NCI-H345 treated with DMSO at 0.1 percent for 48 hours (cell line): ENCODE results near the gene CD79B.
"Not testable (repeated sequence)": the region's sequence is repeated elsewhere in the genome, so short reads cannot be mapped to it uniquely, and the experiment has no call there.

Experiments
- DNase-seq: peaks from one replicate; lab custom pipeline; 2025; ENCODE audit not compliant: unreplicated experiment; lab: John Stamatoyannopoulos, UW

Gene CD79B

GRCh38 chr17:63881935-63882601 lies 50.1 kb downstream of the CD79B start, which contains the start of gene GH2:
TSS of gene GH2 (minus strand) at chr17:63881944. CDS start at chr17:63881801, 143 bp downstream.
- peak; percentile 3 for DNase-seq

- not testable (repeated sequence) for DNase-seq
Measured at GRCh38 chr17:63881337-63881736, 50.8 kb downstream of the CD79B start.

DNA sequence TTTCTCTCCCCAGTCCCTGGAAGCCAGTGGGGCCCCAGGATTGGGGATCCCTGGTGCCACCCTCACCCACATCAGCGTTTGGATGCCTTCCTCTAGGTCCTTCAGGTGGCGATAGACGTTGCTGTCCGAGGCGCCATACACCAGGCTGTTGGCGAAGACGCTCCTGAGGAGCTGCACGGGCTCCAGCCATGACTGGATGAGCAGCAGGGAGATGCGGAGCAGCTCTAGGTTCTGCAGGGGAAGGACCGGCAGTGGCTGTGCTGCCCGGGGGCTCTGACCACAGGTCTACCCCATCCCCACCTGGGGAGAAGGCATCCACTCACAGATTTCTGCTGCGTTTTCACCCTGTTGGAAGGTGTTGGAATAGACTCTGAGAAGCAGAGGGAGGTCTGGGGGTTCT lies 51.4 kb downstream of the CD79B start:
- DNase-seq: no peak
